HG02763 (cell line): ENCODE measurements around the gene ESD.
"Not testable (repeated sequence)": the region's sequence is repeated elsewhere in the genome, so short reads cannot be mapped to it uniquely, and the experiment has no call there.

ENCODE experiments used
- ATAC-seq: cut with Tn5 transposase; IDR thresholded peaks from one replicate; pipeline ENCODE4 v1.9.1; 2021; ENCODE audit warnings: mild to moderate bottlenecking, moderate library complexity; ENCODE audit not compliant: unreplicated experiment

The ESD gene

GRCh38 chr13:46796515-46797474 is at the start of gene ESD:
TSS of gene ESD (minus strand) at chr13:46797161. CDS start at chr13:46791413, 5,748 bp downstream.
- peak; percentile 90 for ATAC-seq

- ATAC-seq: no peak
These were observed 49.8 kb upstream of the ESD start for GRCh38 chr13:46846726-46847125.

- ATAC-seq: no peak
These were observed 48.2 kb upstream of the ESD start for GRCh38 chr13:46845146-46845545.

- ATAC-seq: no peak
These were observed 47.5 kb upstream of the ESD start for GRCh38 chr13:46844431-46844830.

GRCh38 chr13:46839399-46839798 is 42.4 kb upstream of the ESD start:
- no peak for ATAC-seq

- ATAC-seq: no peak
These were observed 37.7 kb upstream of the ESD start for GRCh38 chr13:46834657-46835056.

GRCh38 chr13:46831588-46832194 is 34.7 kb upstream of the ESD start:
- no peak for ATAC-seq

GRCh38 chr13:46830405-46831005 is 33.5 kb upstream of the ESD start:
- ATAC-seq: no peak

- no peak for ATAC-seq
These were observed 25.6 kb upstream of the ESD start for GRCh38 chr13:46822551-46822950.

GRCh38 chr13:46817838-46818476 is 21.0 kb upstream of the ESD start:
- no peak for ATAC-seq

GRCh38 chr13:46817095-46817494 is 20.1 kb upstream of the ESD start:
- ATAC-seq: no peak

GRCh38 chr13:46816371-46816770 is 19.4 kb upstream of the ESD start:
- ATAC-seq: no peak

- ATAC-seq: no peak
These were observed 15.4 kb upstream of the ESD start for GRCh38 chr13:46812301-46812797.

GRCh38 chr13:46810440-46810839 is 13.5 kb upstream of the ESD start:
- no peak for ATAC-seq

GRCh38 chr13:46804921-46805320 is 8.0 kb upstream of the ESD start:
- ATAC-seq: not testable (repeated sequence)

GRCh38 chr13:46804391-46804815 is 7.4 kb upstream of the ESD start:
- no peak for ATAC-seq

- no peak for ATAC-seq
These were observed 6.6 kb upstream of the ESD start for GRCh38 chr13:46803586-46803985.

- ATAC-seq: no peak
These were observed 4.9 kb upstream of the ESD start for GRCh38 chr13:46801858-46802257.

- no peak for ATAC-seq
These were observed 2.2 kb upstream of the ESD start for GRCh38 chr13:46799139-46799538.

GRCh38 chr13:46797501-46798237 is 708 bp upstream of the ESD start:
- no peak for ATAC-seq
